ENCODE data around the gene LIMS3.
"Not testable (repeated sequence)": the region's sequence is repeated elsewhere in the genome, so short reads cannot be mapped to it uniquely, and the experiment has no call there.

- TF ChIP-seq POLR2A (IDR thresholded peaks at IDR 0.05; ENCODE audit: low read length); GATA1 (IDR thresholded peaks at IDR 0.05; ENCODE audit: low read depth, low read length): not testable (repeated sequence)
Measured at GRCh38 chr2:109889909-109890308, 8.6 kb upstream of the LIMS3 start.

Measured in erythroblast (primary cell).